HepG2 (cell line): ENCODE data around the gene SMAD3. TPM values are rescaled to one million over a fixed set of nuclear protein-coding genes. Genes with fewer than 3 reads are reported as not detected.
A peak's percentile ranks its signal among the peaks of the same experiment; 100 is the strongest.

ENCODE experiments used
- ATRX ChIP-seq: sonication (generic); formaldehyde crosslinking; IDR thresholded peaks from 2 replicates; pipeline ENCODE4 v1.4.0; 2020; ENCODE audit warnings: missing genetic modification reagents, borderline replicate concordance
- DNMT1 ChIP-seq: sonication (generic); formaldehyde crosslinking; IDR thresholded peaks from 2 replicates; pipeline ENCODE4 v1.5.1; 2020; ENCODE audit warnings: mild to moderate bottlenecking, missing genetic modification reagents
- ERF ChIP-seq: IDR thresholded peaks from 2 replicates; pipeline ENCODE4 v1.6.1; 2018; ENCODE audit warnings: missing biosample characterization, missing genetic modification reagents
- HMGA1 ChIP-seq: sonication (generic); formaldehyde crosslinking; conservative IDR thresholded peaks from 2 replicates; pipeline ENCODE4 v1.4.0; 2020; ENCODE audit warnings: missing genetic modification reagents
- NCOA5 ChIP-seq: sonication (generic); formaldehyde crosslinking; IDR thresholded peaks from 2 replicates; pipeline ENCODE4 v1.4.0; 2020; ENCODE audit warnings: missing genetic modification reagents
- SP5 ChIP-seq: IDR thresholded peaks from 2 replicates; pipeline ENCODE4 v1.6.1; 2016; ENCODE audit warnings: low read depth, borderline replicate concordance
- SRF ChIP-seq: IDR thresholded peaks from 2 replicates; pipeline ENCODE4 v1.6.1; 2011; ENCODE audit warnings: mild to moderate bottlenecking, low read depth, low read length, moderate library complexity
- ZNF234 ChIP-seq: sonication (generic); formaldehyde crosslinking; conservative IDR thresholded peaks from 2 replicates; pipeline ENCODE4 v1.5.1; 2020; ENCODE audit warnings: mild to moderate bottlenecking, missing genetic modification reagents
- ZNF274 ChIP-seq: sonication (generic); formaldehyde crosslinking; IDR thresholded peaks from 2 replicates; pipeline ENCODE4 v1.5.1; 2020; ENCODE audit warnings: mild to moderate bottlenecking, missing genetic modification reagents
- ZNF615 ChIP-seq: sonication (generic); formaldehyde crosslinking; IDR thresholded peaks from 2 replicates; pipeline ENCODE4 v1.5.0; 2020; ENCODE audit warnings: mild to moderate bottlenecking, missing genetic modification reagents, borderline replicate concordance
- polyA plus RNA-seq, 8 experiments: library from polyadenylated mRNA; depleted of rRNA in 3 of 8; stranded (reverse) in 7 of 8; unstranded in 1 of 8; fragments of >200 nt; fragmentation: Illumina TruSeq in 4 of 8; extraction: Trizol in 4 of 8; gene quantifications; 2 replicates each; pipeline versions ENCODE4 v1.2.1 to v1.2.3, GENCODE V29; 2011 to 2016; ENCODE audit warnings: low read depth in 4 of 8, missing spikeins in 1 of 8, mixed read lengths in 1 of 8; ENCODE audit not compliant: insufficient read depth in 1 of 8
- total RNA-seq, 5 experiments: library from RNA; depleted of rRNA; stranded (reverse); fragments of >200 nt; fragmentation: Illumina TruSeq; extraction: Trizol; gene quantifications; 2 replicates each; pipeline ENCODE4 v1.2.3, GENCODE V29; 2016; ENCODE audit warnings: low read depth in 1 of 5
- TF ChIP-seq, protein P1 (sequence below): sonication (generic); formaldehyde crosslinking; IDR thresholded peaks from 2 replicates; pipeline ENCODE4 v1.4.0; 2020; ENCODE audit warnings: missing genetic modification reagents
- TF ChIP-seq, protein P2 (sequence below): sonication (generic); formaldehyde crosslinking; IDR thresholded peaks from 2 replicates; pipeline ENCODE4 v1.4.0; 2020; ENCODE audit warnings: missing genetic modification reagents
- TF ChIP-seq, protein P3 (sequence below): sonication (generic); formaldehyde crosslinking; IDR thresholded peaks from 2 replicates; pipeline ENCODE4 v1.4.0; 2020; ENCODE audit warnings: low read depth, missing genetic modification reagents
- TF ChIP-seq, protein P4 (sequence below): sonication (generic); formaldehyde crosslinking; IDR thresholded peaks from 2 replicates; pipeline ENCODE4 v1.4.0; 2020; ENCODE audit warnings: missing genetic modification reagents, borderline replicate concordance
- TF ChIP-seq, protein P5 (sequence below): sonication (generic); formaldehyde crosslinking; IDR thresholded peaks from 2 replicates; pipeline ENCODE4 v1.5.0; 2020; ENCODE audit warnings: missing genetic modification reagents, mild to moderate bottlenecking, borderline replicate concordance
- TF ChIP-seq, protein P6 (sequence below): fragments of 450-650 bp; IDR thresholded peaks from 2 replicates; pipeline ENCODE4 v1.6.1; 2016

Gene SMAD3
- total and polyA plus RNA-seq, 2 of the 13 experiments (the other 11 are each of a cell fraction or from before 2014, with no cell fraction given), result 8.6 to 56.3 TPM

DNA sequence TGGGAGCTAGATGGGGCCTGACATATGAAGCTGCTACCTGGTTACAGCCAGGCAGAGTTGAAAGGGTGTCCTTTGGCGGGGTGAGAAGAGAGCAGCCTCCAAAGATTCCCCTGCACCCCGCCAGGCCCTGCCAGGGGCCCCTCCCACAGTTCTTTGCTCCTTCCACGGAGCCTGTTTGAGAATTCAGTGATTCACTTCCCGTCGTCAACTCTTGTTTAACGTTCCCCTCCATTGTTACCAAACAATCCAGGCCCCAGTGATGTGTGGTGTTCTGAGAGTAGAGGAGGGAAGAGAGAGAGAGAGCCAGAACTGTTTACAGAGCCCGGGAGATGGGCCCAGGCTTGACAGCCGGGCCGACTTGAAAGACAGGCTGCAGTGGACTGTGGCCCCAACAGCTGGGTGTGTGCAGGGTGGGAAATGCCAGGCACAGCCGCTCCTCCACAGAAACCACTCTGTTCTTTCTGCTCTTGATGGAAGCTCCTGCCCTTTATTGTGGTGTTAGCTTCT lies 81.5 kb downstream of the SMAD3 start (continued):
- TF ChIP-seq, protein P1, sequence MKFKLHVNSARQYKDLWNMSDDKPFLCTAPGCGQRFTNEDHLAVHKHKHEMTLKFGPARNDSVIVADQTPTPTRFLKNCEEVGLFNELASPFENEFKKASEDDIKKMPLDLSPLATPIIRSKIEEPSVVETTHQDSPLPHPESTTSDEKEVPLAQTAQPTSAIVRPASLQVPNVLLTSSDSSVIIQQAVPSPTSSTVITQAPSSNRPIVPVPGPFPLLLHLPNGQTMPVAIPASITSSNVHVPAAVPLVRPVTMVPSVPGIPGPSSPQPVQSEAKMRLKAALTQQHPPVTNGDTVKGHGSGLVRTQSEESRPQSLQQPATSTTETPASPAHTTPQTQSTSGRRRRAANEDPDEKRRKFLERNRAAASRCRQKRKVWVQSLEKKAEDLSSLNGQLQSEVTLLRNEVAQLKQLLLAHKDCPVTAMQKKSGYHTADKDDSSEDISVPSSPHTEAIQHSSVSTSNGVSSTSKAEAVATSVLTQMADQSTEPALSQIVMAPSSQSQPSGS (CRISPR knock-in tag), result no peak
- TF ChIP-seq, protein P2, sequence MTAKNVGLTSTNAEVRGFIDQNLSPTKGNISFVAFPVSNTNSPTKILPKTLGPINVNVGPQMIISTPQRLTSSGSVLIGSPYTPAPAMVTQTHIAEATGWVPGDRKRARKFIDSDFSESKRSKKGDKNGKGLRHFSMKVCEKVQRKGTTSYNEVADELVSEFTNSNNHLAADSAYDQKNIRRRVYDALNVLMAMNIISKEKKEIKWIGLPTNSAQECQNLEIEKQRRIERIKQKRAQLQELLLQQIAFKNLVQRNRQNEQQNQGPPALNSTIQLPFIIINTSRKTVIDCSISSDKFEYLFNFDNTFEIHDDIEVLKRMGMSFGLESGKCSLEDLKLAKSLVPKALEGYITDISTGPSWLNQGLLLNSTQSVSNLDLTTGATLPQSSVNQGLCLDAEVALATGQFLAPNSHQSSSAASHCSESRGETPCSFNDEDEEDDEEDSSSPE (CRISPR knock-in tag), result peak; percentile 44; the same call in 1 of the 2 replicates
- TF ChIP-seq ZNF274 (CRISPR knock-in tag) (no peak), ZNF234 (no peak), ATRX (CRISPR knock-in tag) (no peak), DNMT1 (CRISPR knock-in tag) (no peak), SP5 (peak; percentile 74), NCOA5 (CRISPR knock-in tag) (no peak), ERF (CRISPR knock-in tag) (peak; percentile 64; the same call in 1 of the 2 replicates), HMGA1 (CRISPR knock-in tag) (no peak), ZNF615 (CRISPR knock-in tag) (peak; percentile 43; the same call in 1 of the 2 replicates), SRF (no peak)
- TF ChIP-seq, protein P3, sequence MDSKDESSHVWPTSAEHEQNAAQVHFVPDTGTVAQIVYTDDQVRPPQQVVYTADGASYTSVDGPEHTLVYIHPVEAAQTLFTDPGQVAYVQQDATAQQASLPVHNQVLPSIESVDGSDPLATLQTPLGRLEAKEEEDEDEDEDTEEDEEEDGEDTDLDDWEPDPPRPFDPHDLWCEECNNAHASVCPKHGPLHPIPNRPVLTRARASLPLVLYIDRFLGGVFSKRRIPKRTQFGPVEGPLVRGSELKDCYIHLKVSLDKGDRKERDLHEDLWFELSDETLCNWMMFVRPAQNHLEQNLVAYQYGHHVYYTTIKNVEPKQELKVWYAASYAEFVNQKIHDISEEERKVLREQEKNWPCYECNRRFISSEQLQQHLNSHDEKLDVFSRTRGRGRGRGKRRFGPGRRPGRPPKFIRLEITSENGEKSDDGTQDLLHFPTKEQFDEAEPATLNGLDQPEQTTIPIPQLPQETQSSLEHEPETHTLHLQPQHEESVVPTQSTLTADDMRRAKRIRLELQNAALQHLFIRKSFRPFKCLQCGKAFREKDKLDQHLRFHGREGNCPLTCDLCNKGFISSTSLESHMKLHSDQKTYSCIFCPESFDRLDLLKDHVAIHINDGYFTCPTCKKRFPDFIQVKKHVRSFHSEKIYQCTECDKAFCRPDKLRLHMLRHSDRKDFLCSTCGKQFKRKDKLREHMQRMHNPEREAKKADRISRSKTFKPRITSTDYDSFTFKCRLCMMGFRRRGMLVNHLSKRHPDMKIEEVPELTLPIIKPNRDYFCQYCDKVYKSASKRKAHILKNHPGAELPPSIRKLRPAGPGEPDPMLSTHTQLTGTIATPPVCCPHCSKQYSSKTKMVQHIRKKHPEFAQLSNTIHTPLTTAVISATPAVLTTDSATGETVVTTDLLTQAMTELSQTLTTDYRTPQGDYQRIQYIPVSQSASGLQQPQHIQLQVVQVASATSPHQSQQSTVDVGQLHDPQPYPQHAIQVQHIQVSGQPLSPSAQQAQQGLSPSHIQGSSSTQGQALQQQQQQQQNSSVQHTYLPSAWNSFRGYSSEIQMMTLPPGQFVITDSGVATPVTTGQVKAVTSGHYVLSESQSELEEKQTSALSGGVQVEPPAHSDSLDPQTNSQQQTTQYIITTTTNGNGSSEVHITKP, result peak; percentile 82
- TF ChIP-seq, protein P4, sequence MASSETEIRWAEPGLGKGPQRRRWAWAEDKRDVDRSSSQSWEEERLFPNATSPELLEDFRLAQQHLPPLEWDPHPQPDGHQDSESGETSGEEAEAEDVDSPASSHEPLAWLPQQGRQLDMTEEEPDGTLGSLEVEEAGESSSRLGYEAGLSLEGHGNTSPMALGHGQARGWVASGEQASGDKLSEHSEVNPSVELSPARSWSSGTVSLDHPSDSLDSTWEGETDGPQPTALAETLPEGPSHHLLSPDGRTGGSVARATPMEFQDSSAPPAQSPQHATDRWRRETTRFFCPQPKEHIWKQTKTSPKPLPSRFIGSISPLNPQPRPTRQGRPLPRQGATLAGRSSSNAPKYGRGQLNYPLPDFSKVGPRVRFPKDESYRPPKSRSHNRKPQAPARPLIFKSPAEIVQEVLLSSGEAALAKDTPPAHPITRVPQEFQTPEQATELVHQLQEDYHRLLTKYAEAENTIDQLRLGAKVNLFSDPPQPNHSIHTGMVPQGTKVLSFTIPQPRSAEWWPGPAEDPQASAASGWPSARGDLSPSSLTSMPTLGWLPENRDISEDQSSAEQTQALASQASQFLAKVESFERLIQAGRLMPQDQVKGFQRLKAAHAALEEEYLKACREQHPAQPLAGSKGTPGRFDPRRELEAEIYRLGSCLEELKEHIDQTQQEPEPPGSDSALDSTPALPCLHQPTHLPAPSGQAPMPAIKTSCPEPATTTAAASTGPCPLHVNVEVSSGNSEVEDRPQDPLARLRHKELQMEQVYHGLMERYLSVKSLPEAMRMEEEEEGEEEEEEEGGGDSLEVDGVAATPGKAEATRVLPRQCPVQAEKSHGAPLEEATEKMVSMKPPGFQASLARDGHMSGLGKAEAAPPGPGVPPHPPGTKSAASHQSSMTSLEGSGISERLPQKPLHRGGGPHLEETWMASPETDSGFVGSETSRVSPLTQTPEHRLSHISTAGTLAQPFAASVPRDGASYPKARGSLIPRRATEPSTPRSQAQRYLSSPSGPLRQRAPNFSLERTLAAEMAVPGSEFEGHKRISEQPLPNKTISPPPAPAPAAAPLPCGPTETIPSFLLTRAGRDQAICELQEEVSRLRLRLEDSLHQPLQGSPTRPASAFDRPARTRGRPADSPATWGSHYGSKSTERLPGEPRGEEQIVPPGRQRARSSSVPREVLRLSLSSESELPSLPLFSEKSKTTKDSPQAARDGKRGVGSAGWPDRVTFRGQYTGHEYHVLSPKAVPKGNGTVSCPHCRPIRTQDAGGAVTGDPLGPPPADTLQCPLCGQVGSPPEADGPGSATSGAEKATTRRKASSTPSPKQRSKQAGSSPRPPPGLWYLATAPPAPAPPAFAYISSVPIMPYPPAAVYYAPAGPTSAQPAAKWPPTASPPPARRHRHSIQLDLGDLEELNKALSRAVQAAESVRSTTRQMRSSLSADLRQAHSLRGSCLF (CRISPR knock-in tag), result no peak
- TF ChIP-seq, protein P5, sequence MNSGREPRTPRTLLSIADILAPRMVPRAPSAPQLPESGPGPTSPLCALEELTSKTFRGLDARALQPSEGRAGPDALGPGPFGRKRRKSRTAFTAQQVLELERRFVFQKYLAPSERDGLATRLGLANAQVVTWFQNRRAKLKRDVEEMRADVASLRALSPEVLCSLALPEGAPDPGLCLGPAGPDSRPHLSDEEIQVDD (CRISPR knock-in tag), result no peak
- TF ChIP-seq, protein P6, sequence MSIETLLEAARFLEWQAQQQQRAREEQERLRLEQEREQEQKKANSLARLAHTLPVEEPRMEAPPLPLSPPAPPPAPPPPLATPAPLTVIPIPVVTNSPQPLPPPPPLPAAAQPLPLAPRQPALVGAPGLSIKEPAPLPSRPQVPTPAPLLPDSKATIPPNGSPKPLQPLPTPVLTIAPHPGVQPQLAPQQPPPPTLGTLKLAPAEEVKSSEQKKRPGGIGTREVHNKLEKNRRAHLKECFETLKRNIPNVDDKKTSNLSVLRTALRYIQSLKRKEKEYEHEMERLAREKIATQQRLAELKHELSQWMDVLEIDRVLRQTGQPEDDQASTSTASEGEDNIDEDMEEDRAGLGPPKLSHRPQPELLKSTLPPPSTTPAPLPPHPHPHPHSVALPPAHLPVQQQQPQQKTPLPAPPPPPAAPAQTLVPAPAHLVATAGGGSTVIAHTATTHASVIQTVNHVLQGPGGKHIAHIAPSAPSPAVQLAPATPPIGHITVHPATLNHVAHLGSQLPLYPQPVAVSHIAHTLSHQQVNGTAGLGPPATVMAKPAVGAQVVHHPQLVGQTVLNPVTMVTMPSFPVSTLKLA, result peak; percentile 30; the same call in 1 of the 2 replicates
